H1 (cell line): ENCODE results near the gene BCLAF3. TPM values are rescaled to one million over a fixed set of nuclear protein-coding genes. Genes with fewer than 3 reads are reported as not detected.

Experiments
- CTCF ChIA-PET: fragments of 300-600 bp; sonication (Branson Sonifier 250); formaldehyde crosslinking; loops from one replicate; lab custom pipeline; 2021; ENCODE audit not compliant: partially characterized antibody; lab: Charles Lee
- POLR2A ChIA-PET: fragments of 300-600 bp; sonication (Branson Sonifier 250); formaldehyde crosslinking; loops from one replicate; lab custom pipeline; 2021; ENCODE audit warnings: inconsistent platforms; ENCODE audit not compliant: partially characterized antibody; lab: Charles Lee
- DNase-seq, 2 experiments: peaks; one replicate each; pipeline versions ENCODE4 v3.0.0 to v3.0.0-alpha.2; 2010 to 2022; ENCODE audit warnings: low spot score in 2 of 2, low read depth in 1 of 2, mixed read lengths in 1 of 2
- FAIRE-seq: peaks from 2 replicates; lab custom pipeline; 2011; peaks lifted over from hg19 to GRCh38; lab: Jason Lieb, UNC
- H2AFZ ChIP-seq: 2 replicates; pipeline ENCODE4 v1.8.1; 2012; ENCODE audit warnings: low read length, inconsistent platforms
- H2AK5ac ChIP-seq: 2 replicates; pipeline ENCODE4 v1.6.1; 2013; ENCODE audit warnings: low read depth, low read length
- H2BK120ac ChIP-seq: replicated peaks from 2 replicates; pipeline ENCODE3; 2013; ENCODE audit warnings: low read depth, low read length, inconsistent platforms
- H2BK12ac ChIP-seq: 2 replicates; pipeline ENCODE4 v1.6.1; 2013; ENCODE audit warnings: low read depth, low read length
- H2BK15ac ChIP-seq: 2 replicates; pipeline ENCODE4 v1.6.1; 2013; ENCODE audit warnings: low read length
- H2BK20ac ChIP-seq: 2 replicates; pipeline ENCODE4 v1.6.1; 2013; ENCODE audit warnings: low read length
- H2BK5ac ChIP-seq: 2 replicates; pipeline ENCODE4 v1.6.1; 2013; ENCODE audit warnings: low read depth, low read length
- H3K14ac ChIP-seq: 2 replicates; pipeline ENCODE4 v1.6.1; 2013; ENCODE audit warnings: inconsistent platforms; ENCODE audit not compliant: insufficient read length
- H3K18ac ChIP-seq: 2 replicates; pipeline ENCODE4 v1.6.1; 2013; ENCODE audit warnings: low read length; ENCODE audit errors: extremely low read depth
- H3K23ac ChIP-seq: 2 replicates; pipeline ENCODE4 v1.6.1; 2013; ENCODE audit warnings: inconsistent platforms; ENCODE audit not compliant: insufficient read length
- H3K23me2 ChIP-seq: 2 replicates; pipeline ENCODE4 v1.6.1; 2013; ENCODE audit warnings: low read depth, low read length
- H3K27ac ChIP-seq: 2 replicates; pipeline ENCODE4 v1.6.1; 2011; ENCODE audit warnings: low read depth, low read length, inconsistent platforms
- H3K27me3 ChIP-seq, 4 experiments: replicated peaks in 1 of 4; 1 replicate in 1 of 4; 2 replicates in 3 of 4; pipeline versions ENCODE4 v1.6.1 to v1.8.1; 2011 to 2013; ENCODE audit warnings: low read length in 3 of 4, mild to moderate bottlenecking in 3 of 4, inconsistent platforms in 2 of 4, mixed read lengths in 2 of 4, moderate library complexity in 1 of 4; ENCODE audit not compliant: control insufficient read depth in 3 of 4, insufficient read depth in 3 of 4; ENCODE audit errors: extremely low read depth in 1 of 4
- H3K36me3 ChIP-seq, 4 experiments: 2 replicates each; pipeline versions ENCODE4 v1.6.1 to v1.8.1; 2011 to 2013; ENCODE audit warnings: mild to moderate bottlenecking in 4 of 4, low read length in 3 of 4, moderate library complexity in 2 of 4, control low read depth in 1 of 4, inconsistent platforms in 1 of 4; ENCODE audit not compliant: insufficient read depth in 4 of 4, control insufficient read depth in 2 of 4
- H3K4ac ChIP-seq: replicated peaks from 2 replicates; pipeline ENCODE3; 2013; ENCODE audit warnings: low read length, low read depth, mixed read lengths, inconsistent platforms; ENCODE audit not compliant: insufficient read length
- H3K4me1 ChIP-seq, 4 experiments: replicated peaks in 1 of 4; 1 replicate in 1 of 4; 2 replicates in 3 of 4; pipeline versions ENCODE4 v1.6.1 to v1.8.1; 2011 to 2013; ENCODE audit warnings: low read length in 3 of 4, inconsistent platforms in 2 of 4, mixed read lengths in 1 of 4; ENCODE audit not compliant: insufficient read depth in 4 of 4, control insufficient read depth in 3 of 4
- H3K4me2 ChIP-seq, 2 experiments: 2 replicates each; pipeline versions ENCODE4 v1.6.1 to v1.8.1; 2011 to 2013; ENCODE audit warnings: low read depth in 2 of 2, low read length in 2 of 2, control low read depth in 1 of 2, inconsistent platforms in 1 of 2, mild to moderate bottlenecking in 1 of 2; ENCODE audit not compliant: insufficient read depth in 1 of 2
- H3K4me3 ChIP-seq, 4 experiments: fragments of 200-600, 300-600 bp in 1 of 4; sonication (generic), shearing (Covaris generic), sonication (Bioruptor Twin) in 1 of 4; 2 replicates each; pipeline versions ENCODE4 v1.5.1 to v1.8.1; 2011 to 2016; ENCODE audit warnings: low read length in 4 of 4, low read depth in 3 of 4, control low read depth in 2 of 4, inconsistent platforms in 2 of 4, mild to moderate bottlenecking in 2 of 4, mixed read lengths in 1 of 4, moderate library complexity in 1 of 4; ENCODE audit not compliant: insufficient read depth in 2 of 4; ENCODE audit errors: extremely low read depth in 1 of 4
- H3K56ac ChIP-seq: replicated peaks from 2 replicates; pipeline ENCODE3; 2013; ENCODE audit warnings: low read depth, mild to moderate bottlenecking, mixed read lengths, low read length, inconsistent platforms; ENCODE audit not compliant: insufficient read length
- H3K79me1 ChIP-seq: 2 replicates; pipeline ENCODE4 v1.6.1; 2013; ENCODE audit warnings: low read depth, low read length, control low read depth
- H3K79me2 ChIP-seq, 2 experiments: 2 replicates each; pipeline versions ENCODE4 v1.6.1 to v1.8.1; 2012 to 2013; ENCODE audit warnings: low read length in 2 of 2, mild to moderate bottlenecking in 2 of 2, inconsistent platforms in 1 of 2; ENCODE audit not compliant: insufficient read depth in 2 of 2, control insufficient read depth in 1 of 2
- H3K9ac ChIP-seq, 4 experiments: replicated peaks in 1 of 4; 1 replicate in 1 of 4; 2 replicates in 3 of 4; pipeline versions ENCODE4 v1.6.1 to v1.8.1; 2011 to 2013; ENCODE audit warnings: low read depth in 3 of 4, low read length in 3 of 4, control low read depth in 2 of 4, mild to moderate bottlenecking in 2 of 4, moderate library complexity in 2 of 4, inconsistent platforms in 1 of 4; ENCODE audit errors: extremely low read depth in 1 of 4
- H3K9me3 ChIP-seq, 2 experiments: 2 replicates each; pipeline versions ENCODE4 v1.6.1 to v1.8.1; 2012 to 2013; ENCODE audit warnings: mild to moderate bottlenecking in 2 of 2, moderate library complexity in 2 of 2, control low read depth in 1 of 2, inconsistent platforms in 1 of 2, low read depth in 1 of 2, low read length in 1 of 2, mixed read lengths in 1 of 2; ENCODE audit not compliant: insufficient read depth in 2 of 2
- H4K20me1 ChIP-seq, 2 experiments: replicated peaks in 1 of 2; 2 replicates each; pipeline versions ENCODE3 to v1.8.1; 2011 to 2013; ENCODE audit warnings: inconsistent platforms in 2 of 2, low read length in 2 of 2, mild to moderate bottlenecking in 1 of 2; ENCODE audit not compliant: insufficient read depth in 2 of 2, control insufficient read depth in 1 of 2
- H4K5ac ChIP-seq: 2 replicates; pipeline ENCODE4 v1.6.1; 2013; ENCODE audit warnings: low read length, low read depth, mixed read lengths, inconsistent platforms; ENCODE audit not compliant: insufficient read length
- H4K8ac ChIP-seq: 2 replicates; pipeline ENCODE4 v1.8.0; 2013; ENCODE audit warnings: mild to moderate bottlenecking, moderate library complexity, low read length, inconsistent platforms; ENCODE audit not compliant: insufficient read depth; ENCODE audit errors: extremely low read depth
- H4K91ac ChIP-seq: replicated peaks from 2 replicates; pipeline ENCODE3; 2013; ENCODE audit warnings: low read length, mixed read lengths, inconsistent platforms; ENCODE audit not compliant: insufficient read length
- ASH2L ChIP-seq: fragments of 200-600, 300-600 bp; sonication (generic); IDR thresholded peaks from one replicate; pipeline ENCODE4 v1.7.1; 2017; ENCODE audit warnings: low read length
- BCL11A ChIP-seq, 2 experiments: IDR thresholded peaks; one replicate each; pipeline ENCODE4 v1.6.1; 2011; ENCODE audit warnings: low read depth in 2 of 2, low read length in 2 of 2, mild to moderate bottlenecking in 2 of 2
- GABPA ChIP-seq: IDR thresholded peaks from 2 replicates; pipeline ENCODE4 v1.6.1; 2011; ENCODE audit warnings: mild to moderate bottlenecking, low read length, moderate library complexity, borderline replicate concordance; ENCODE audit not compliant: insufficient read depth
- GTF2F1 ChIP-seq: IDR thresholded peaks from 2 replicates; pipeline ENCODE4 v1.6.1; 2012; ENCODE audit warnings: low read depth, low read length, improper control_type of control experiment, borderline replicate concordance
- HDAC6 ChIP-seq: IDR thresholded peaks from one replicate; pipeline ENCODE4 v1.7.1; 2012; ENCODE audit warnings: low read depth, mild to moderate bottlenecking, inconsistent platforms, low read length, moderate library complexity
- NANOG ChIP-seq: IDR thresholded peaks from 2 replicates; pipeline ENCODE4 v1.6.1; 2011; ENCODE audit warnings: low read length, low read depth, mild to moderate bottlenecking, inconsistent platforms; ENCODE audit not compliant: insufficient read depth, poor library complexity, severe bottlenecking
- NRF1 ChIP-seq: IDR thresholded peaks from 2 replicates; pipeline ENCODE4 v1.6.1; 2011; ENCODE audit warnings: mild to moderate bottlenecking, low read depth, low read length, improper control_type of control experiment
- SIX5 ChIP-seq: IDR thresholded peaks from 2 replicates; pipeline ENCODE4 v1.6.1; 2011; ENCODE audit warnings: mild to moderate bottlenecking, low read depth, low read length
- TBP ChIP-seq: IDR thresholded peaks from 2 replicates; pipeline ENCODE4 v1.6.1; 2011; ENCODE audit warnings: low read depth, low read length, improper control_type of control experiment
- YY1 ChIP-seq: IDR thresholded peaks from 2 replicates; pipeline ENCODE4 v1.6.1; 2011; ENCODE audit warnings: low read depth, mild to moderate bottlenecking, low read length
- WGBS, 2 experiments: shearing (Covaris generic) in 1 of 2; methylation state at CpG; one replicate each; pipeline versions ENCODE4 v1.1.6 to v1.1.7; 2013 to 2015; ENCODE audit warnings: low lambda C conversion rate in 2 of 2, mixed read lengths in 2 of 2, inconsistent platforms in 1 of 2, low coverage in 1 of 2, missing lambda C conversion rate in 1 of 2; ENCODE audit not compliant: insufficient replicate concordance in 2 of 2, insufficient coverage in 1 of 2, insufficient read length in 1 of 2; ENCODE audit errors: extremely low coverage in 1 of 2, missing lambda C conversion rate in 1 of 2; 5-methylcytosine and 5-hydroxymethylcytosine counted together
- polyA plus RNA-seq, 7 experiments: library from polyadenylated mRNA; depleted of rRNA in 3 of 7; stranded (reverse) in 5 of 7; unstranded in 2 of 7; fragments of >200 nt in 5 of 7; fragments of 200-250 nt in 2 of 7; gene quantifications; 1 replicate in 5 of 7; 2 replicates in 1 of 7; 4 replicates in 1 of 7; pipeline versions ENCODE4 v1.2.1 to v1.2.3, GENCODE V29; 2011 to 2013; ENCODE audit warnings: missing spikeins in 2 of 7, mixed read lengths in 2 of 7
- total RNA-seq: library from RNA; stranded (reverse); fragmentation: NEBNext Ultra II Directional; extraction: Animal tissue kit (Norgen Biotek cat#: 25700); gene quantifications from 2 replicates; pipeline ENCODE4 v1.2.1, GENCODE V29; 2021
- TF ChIP-seq, protein P1 (sequence below): IDR thresholded peaks from 2 replicates; pipeline ENCODE4 v1.6.1; 2011; ENCODE audit warnings: low read length, improper control_type of control experiment
- TF ChIP-seq, protein P2 (sequence below): IDR thresholded peaks from 2 replicates; pipeline ENCODE4 v1.6.1; 2012; ENCODE audit warnings: inconsistent platforms

Gene BCLAF3
- total and polyA plus RNA-seq, 2 of the 8 experiments (the other 6 are each of a cell fraction or from before 2014, with no cell fraction given): 1.3 to 9.0 TPM

GRCh38 chrX:20015945-20016615 is 25.2 kb upstream of the BCLAF3 start:
- Histone ChIP-seq H2BK5ac (no peak overlapping the region), H3K23me2 (no peaks in the 10 kb centered on the region), H2AK5ac (no peak overlapping the region), H3K79me1 (no peaks in the 10 kb centered on the region), H3K9ac (no peak overlapping the region), H3K9me3 (no peaks in the 10 kb centered on the region), H2BK20ac (no peak overlapping the region), H2BK15ac (no peak overlapping the region), H3K79me2 (no peaks in the 10 kb centered on the region), H4K20me1 (no peaks in the 10 kb centered on the region), H3K4me2 (no peak overlapping the region), H3K4ac (no peak overlapping the region), H4K91ac (no peak overlapping the region), H3K18ac (no peak overlapping the region), H4K5ac (no peak overlapping the region), H2BK12ac (no peak overlapping the region), H3K23ac (no peak overlapping the region), H4K8ac (no peak overlapping the region), H3K56ac (no peak overlapping the region), H2AFZ (no peak overlapping the region), H3K4me1 (no peaks in the 10 kb centered on the region), H3K14ac (no peak overlapping the region), H3K4me3 (no peak overlapping the region), H3K27me3 (no peaks in the 10 kb centered on the region), H3K36me3 (no peaks in the 10 kb centered on the region), H3K27ac (no peak overlapping the region), H2BK120ac (no peak overlapping the region)
- 89% methylated on average over 8 of the region's 9 CpGs; no CpG with 5 or more reads in 1 of the 2 experiments for WGBS, 2 experiments
- FAIRE-seq (peak; percentile 13), DNase-seq (no peak)
- CTCF ChIA-PET: no interaction called here
- POLR2A ChIA-PET: interaction anchor here (0.9 kb wide), 1 partner anchor 11 kb away, joined by 3 read pairs; no protein-coding TSS in a partner anchor
- TF ChIP-seq, protein P1, sequence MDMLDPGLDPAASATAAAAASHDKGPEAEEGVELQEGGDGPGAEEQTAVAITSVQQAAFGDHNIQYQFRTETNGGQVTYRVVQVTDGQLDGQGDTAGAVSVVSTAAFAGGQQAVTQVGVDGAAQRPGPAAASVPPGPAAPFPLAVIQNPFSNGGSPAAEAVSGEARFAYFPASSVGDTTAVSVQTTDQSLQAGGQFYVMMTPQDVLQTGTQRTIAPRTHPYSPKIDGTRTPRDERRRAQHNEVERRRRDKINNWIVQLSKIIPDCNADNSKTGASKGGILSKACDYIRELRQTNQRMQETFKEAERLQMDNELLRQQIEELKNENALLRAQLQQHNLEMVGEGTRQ: no peak
- TF ChIP-seq NANOG: no peak
- TF ChIP-seq HDAC6: no peak
- TF ChIP-seq TBP: no peak
- no peak for TF ChIP-seq GABPA
- TF ChIP-seq YY1: no peak
- TF ChIP-seq GTF2F1: no peak
- no peak for TF ChIP-seq NRF1
- TF ChIP-seq BCL11A (IDR thresholded peaks at IDR 0.05; ENCODE audit: low read depth in 2 of 2, low read length in 2 of 2): no peak
- TF ChIP-seq SIX5: no peak
- no peak for TF ChIP-seq ASH2L
- TF ChIP-seq, protein P2, sequence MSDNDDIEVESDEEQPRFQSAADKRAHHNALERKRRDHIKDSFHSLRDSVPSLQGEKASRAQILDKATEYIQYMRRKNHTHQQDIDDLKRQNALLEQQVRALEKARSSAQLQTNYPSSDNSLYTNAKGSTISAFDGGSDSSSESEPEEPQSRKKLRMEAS: no peak
